Mesothelial cell of epicardium (in vitro differentiated cells): ENCODE measurements around the gene SHISA6. TPM values are rescaled to one million over a fixed set of nuclear protein-coding genes. Genes with fewer than 3 reads are reported as not detected.

Experiments
- DNase-seq, 2 experiments: peaks; one replicate each; pipeline ENCODE4 v3.0.0; 2021; ENCODE audit warnings: low spot score in 2 of 2; ENCODE audit not compliant: unreplicated experiment in 2 of 2
- H3K27ac Mint-ChIP-seq: 2 replicates; pipeline ENCODE4 v1.8.0; 2021; ENCODE audit warnings: mixed read lengths
- H3K27me3 Mint-ChIP-seq: 2 replicates; pipeline ENCODE4 v1.8.0; 2021; ENCODE audit warnings: low read depth, mixed read lengths
- H3K36me3 Mint-ChIP-seq: 2 replicates; pipeline ENCODE4 v1.8.0; 2021; ENCODE audit warnings: mixed read lengths
- H3K4me1 Mint-ChIP-seq: 2 replicates; pipeline ENCODE4 v1.8.0; 2021; ENCODE audit warnings: mixed read lengths
- H3K4me3 Mint-ChIP-seq: 2 replicates; pipeline ENCODE4 v1.8.0; 2021; ENCODE audit warnings: mild to moderate bottlenecking, moderate library complexity, mixed read lengths
- H3K9me3 Mint-ChIP-seq: 2 replicates; pipeline ENCODE4 v1.8.0; 2021; ENCODE audit warnings: mixed read lengths
- total RNA-seq: library from RNA; stranded (reverse); gene quantifications from 3 replicates; pipeline ENCODE4 v1.2.1, GENCODE V29; 2021
- TF ChIP-seq, protein P1 (sequence below): fragments of 200-600 bp; sonication (generic); IDR thresholded peaks from one replicate; pipeline ENCODE4 v1.5.0; 2021; ENCODE audit warnings: antibody characterized with exemption; ENCODE audit not compliant: unreplicated experiment

SHISA6 gene
- total RNA-seq, 1 donor from 2014 or later = not detected

- Mint-ChIP-seq H3K4me3 (no peak overlapping the region), H3K27ac (no peak overlapping the region), H3K36me3 (no peaks in the 10 kb centered on the region), H3K4me1 (no peaks in the 10 kb centered on the region), H3K9me3 (peaks cover 8% of the 10 kb centered on the region), H3K27me3 (peaks cover 2% of the 10 kb centered on the region)
- TF ChIP-seq, protein P1, sequence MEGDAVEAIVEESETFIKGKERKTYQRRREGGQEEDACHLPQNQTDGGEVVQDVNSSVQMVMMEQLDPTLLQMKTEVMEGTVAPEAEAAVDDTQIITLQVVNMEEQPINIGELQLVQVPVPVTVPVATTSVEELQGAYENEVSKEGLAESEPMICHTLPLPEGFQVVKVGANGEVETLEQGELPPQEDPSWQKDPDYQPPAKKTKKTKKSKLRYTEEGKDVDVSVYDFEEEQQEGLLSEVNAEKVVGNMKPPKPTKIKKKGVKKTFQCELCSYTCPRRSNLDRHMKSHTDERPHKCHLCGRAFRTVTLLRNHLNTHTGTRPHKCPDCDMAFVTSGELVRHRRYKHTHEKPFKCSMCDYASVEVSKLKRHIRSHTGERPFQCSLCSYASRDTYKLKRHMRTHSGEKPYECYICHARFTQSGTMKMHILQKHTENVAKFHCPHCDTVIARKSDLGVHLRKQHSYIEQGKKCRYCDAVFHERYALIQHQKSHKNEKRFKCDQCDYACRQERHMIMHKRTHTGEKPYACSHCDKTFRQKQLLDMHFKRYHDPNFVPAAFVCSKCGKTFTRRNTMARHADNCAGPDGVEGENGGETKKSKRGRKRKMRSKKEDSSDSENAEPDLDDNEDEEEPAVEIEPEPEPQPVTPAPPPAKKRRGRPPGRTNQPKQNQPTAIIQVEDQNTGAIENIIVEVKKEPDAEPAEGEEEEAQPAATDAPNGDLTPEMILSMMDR = no peak
- no peak for DNase-seq
Measured at GRCh38 chr17:11535231-11535630, 294.2 kb downstream of the SHISA6 start.

DNA sequence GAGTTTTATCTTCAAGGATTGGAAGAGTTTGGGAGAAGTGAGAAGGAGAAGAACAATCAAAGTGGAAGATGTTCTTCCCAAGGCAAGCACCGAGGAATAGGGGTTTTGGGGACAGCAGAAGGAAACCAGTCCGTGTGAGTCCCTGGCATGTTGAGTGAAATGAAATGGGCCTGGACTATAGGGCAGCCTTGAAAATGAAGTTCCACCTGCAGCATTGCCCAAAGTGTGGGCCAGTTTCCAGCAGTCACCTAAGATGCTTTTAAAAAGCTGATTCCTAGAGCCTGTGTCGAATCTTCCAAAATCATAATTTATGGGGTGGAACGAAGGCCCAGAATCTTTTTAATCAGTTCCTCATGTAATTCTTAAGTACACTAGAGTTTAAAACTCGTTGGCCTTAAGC, 297.4 kb downstream of the SHISA6 start:
- no peaks in the 10 kb centered on the region for H3K4me1 Mint-ChIP-seq

GRCh38 chr17:11539637-11540036, 298.6 kb downstream of the SHISA6 start:
- peaks cover 33% of the 10 kb centered on the region for H3K9me3 Mint-ChIP-seq
- H3K4me1 Mint-ChIP-seq = no peaks in the 10 kb centered on the region
- H3K27me3 Mint-ChIP-seq = no peaks in the 10 kb centered on the region
- no peak overlapping the region for H3K4me3 Mint-ChIP-seq
- TF ChIP-seq, protein P1 = no peak
- no peak overlapping the region for H3K27ac Mint-ChIP-seq
- no peak for DNase-seq
- no peaks in the 10 kb centered on the region for H3K36me3 Mint-ChIP-seq

More for the DNA sequence above, 297.4 kb downstream of the SHISA6 start:
- H3K36me3 Mint-ChIP-seq = no peaks in the 10 kb centered on the region
- DNase-seq = no peak
- TF ChIP-seq, protein P1 = no peak
- peaks cover 28% of the 10 kb centered on the region for H3K9me3 Mint-ChIP-seq
- H3K27me3 Mint-ChIP-seq = no peaks in the 10 kb centered on the region
- H3K27ac Mint-ChIP-seq = no peak overlapping the region
- no peak overlapping the region for H3K4me3 Mint-ChIP-seq

- Mint-ChIP-seq H3K27ac (no peak overlapping the region), H3K36me3 (no peaks in the 10 kb centered on the region), H3K4me1 (no peaks in the 10 kb centered on the region), H3K27me3 (no peaks in the 10 kb centered on the region), H3K4me3 (no peak overlapping the region), H3K9me3 (peaks cover 27% of the 10 kb centered on the region)
- TF ChIP-seq, protein P1 = no peak
- DNase-seq = no peak
Measured at GRCh38 chr17:11545002-11545401, 304.0 kb downstream of the SHISA6 start.

- Mint-ChIP-seq H3K27me3 (peaks cover 4% of the 10 kb centered on the region), H3K36me3 (no peaks in the 10 kb centered on the region)
- TF ChIP-seq, protein P1 = no peak
Measured at GRCh38 chr17:11545696-11546095, 304.7 kb downstream of the SHISA6 start.

DNA sequence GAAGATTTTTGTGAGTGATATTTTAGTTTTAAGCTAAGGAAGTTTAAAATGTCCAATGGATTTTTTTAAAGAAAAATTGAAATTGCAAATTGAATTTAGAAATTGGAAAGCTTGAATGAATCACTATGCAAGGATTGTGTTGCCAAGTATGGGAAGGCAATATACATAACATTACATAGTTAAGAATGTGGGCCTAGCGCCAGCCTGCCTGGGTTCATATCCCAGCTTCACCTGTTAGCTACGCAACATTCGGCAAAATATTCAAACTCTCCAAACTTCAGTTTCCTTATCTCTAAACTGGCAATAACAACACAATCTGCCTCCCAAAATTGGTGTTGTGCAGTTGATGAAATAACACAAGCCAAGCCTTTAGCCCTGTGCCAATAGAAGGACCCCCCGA, 306.8 kb downstream of the SHISA6 start:
- H3K9me3 Mint-ChIP-seq = peaks cover 6% of the 10 kb centered on the region

More at GRCh38 chr17:11545696-11546095, 304.7 kb downstream of the SHISA6 start:
- H3K4me3 Mint-ChIP-seq = no peak overlapping the region
- DNase-seq = no peak
- H3K9me3 Mint-ChIP-seq = peaks cover 20% of the 10 kb centered on the region
- no peak overlapping the region for H3K27ac Mint-ChIP-seq
- no peaks in the 10 kb centered on the region for H3K4me1 Mint-ChIP-seq

More for the DNA sequence above, 306.8 kb downstream of the SHISA6 start:
- peaks cover 7% of the 10 kb centered on the region for H3K27me3 Mint-ChIP-seq
- no peak overlapping the region for H3K4me3 Mint-ChIP-seq
- no peak for DNase-seq
- no peak overlapping the region for H3K27ac Mint-ChIP-seq
- TF ChIP-seq, protein P1 = no peak
- H3K4me1 Mint-ChIP-seq = no peaks in the 10 kb centered on the region
- no peaks in the 10 kb centered on the region for H3K36me3 Mint-ChIP-seq
